GM19328 (cell line): ENCODE results near the gene TYMP.

ENCODE experiments used
- ATAC-seq: cut with Tn5 transposase; IDR thresholded peaks from one replicate; pipeline ENCODE4 v1.9.1; 2021; ENCODE audit warnings: mild to moderate bottlenecking, moderate library complexity; ENCODE audit not compliant: unreplicated experiment

Gene TYMP

DNA sequence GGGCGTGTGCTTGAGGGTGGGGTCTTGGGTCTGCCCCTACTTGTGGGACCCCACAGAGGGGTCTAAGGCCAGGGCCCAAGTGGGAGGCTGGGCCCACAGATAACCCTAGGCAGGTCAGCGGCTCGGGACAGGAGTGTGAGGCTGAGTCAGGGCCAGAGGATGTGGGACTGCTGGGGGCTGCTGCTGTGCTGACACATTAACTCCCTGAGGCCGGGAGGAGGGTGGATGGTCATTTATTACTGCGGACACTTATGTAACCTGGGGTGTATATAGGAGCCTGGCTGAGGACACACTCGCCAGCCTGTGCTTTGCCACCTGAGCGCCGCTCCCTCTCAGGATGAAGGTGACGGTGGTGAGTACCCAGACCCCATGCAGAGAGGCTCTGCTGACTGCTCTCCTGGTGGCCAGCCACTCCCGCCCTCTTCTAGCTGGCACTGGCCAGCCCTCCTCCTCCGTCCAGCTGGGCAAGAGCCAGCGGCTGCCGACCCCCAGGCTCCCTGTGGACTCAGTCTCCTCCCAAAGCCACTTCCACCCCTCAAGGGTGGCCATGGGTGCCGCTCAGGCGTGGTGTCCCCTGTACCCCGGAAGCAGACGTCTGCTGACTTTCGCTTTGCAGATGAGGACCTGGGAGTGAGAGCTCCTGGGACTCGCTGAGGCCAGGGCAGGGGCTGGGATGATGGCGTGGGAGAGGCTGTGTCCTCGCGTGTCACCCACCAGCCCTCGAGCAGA is 43.1 kb downstream of the TYMP start, which contains the start of gene MIOX:
Gene MIOX, plus strand, starts transcription at position 299 of the 729 bp plus-strand sequence. Its CDS starts 39 bp downstream, at position 338.
- no peak for ATAC-seq

GRCh38 chr22:50485221-50486131 is 44.3 kb downstream of the TYMP start:
- ATAC-seq, result no peak

DNA sequence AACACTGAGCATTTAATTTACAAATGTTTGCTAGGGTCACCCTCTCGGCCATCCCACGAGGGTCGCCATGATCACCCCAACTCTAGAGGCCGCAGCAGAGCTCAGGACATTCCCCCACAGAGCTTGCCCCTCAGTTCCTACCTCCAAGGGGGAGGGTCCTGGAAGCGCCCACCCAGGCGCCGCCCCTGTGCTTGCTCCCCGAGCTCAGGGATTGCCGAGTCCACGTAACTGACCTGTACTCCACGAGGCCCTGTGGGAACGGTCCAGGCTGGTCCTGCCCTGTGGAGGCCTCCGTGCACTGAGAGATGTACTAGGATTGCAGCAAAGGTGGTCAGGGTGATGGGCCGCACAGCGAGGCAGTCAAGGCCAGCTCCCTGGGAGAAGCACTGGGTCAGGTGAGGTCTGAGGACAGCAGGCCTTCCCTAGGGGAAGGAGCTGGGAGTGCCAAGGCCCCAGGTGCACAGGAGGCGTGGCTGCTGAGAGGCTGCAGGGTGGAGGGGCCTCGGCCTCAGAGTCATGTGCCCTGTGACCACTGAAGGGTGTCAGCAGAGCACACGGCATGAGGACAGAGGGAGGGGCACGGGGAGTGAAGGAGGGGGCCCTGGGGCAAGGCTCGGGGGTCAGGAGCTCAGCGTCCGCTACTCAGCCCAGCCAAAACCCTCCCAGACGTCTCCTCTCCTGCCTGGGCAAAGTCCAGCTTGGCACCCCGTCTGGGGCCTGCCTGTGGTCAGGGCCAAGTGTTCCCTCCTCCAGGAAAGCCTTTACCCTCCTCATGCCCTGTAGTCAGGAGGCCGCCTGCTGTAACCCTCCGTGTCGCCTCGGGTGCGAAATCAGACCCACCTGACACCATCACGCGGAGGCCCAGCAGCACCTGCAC is 45.6 kb downstream of the TYMP start:
- no peak for ATAC-seq

DNA sequence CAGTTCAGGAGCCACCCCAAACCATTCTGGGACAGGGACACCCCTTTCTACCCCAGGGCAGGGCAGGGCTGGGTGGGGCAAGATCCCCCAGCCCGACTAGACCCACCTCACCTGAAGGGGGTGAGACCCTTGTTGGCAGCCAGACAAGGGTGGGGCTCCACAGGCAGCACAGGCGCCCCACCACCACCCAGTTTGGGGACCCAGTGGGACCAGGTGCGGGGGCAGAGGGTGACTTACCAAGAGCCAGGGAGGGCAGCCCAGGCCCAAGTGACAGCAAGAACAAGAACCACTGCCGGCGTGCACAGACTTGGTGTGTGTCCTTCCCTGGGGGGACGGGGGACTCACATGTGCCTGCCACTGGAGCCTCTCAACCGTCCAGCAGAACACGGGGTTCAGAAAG is 46.3 kb downstream of the TYMP start:
- ATAC-seq, result no peak

GRCh38 chr22:50483106-50483505 is 46.7 kb downstream of the TYMP start:
- no peak for ATAC-seq

- ATAC-seq, result no peak
These were observed 47.4 kb downstream of the TYMP start for GRCh38 chr22:50482107-50483074.

DNA sequence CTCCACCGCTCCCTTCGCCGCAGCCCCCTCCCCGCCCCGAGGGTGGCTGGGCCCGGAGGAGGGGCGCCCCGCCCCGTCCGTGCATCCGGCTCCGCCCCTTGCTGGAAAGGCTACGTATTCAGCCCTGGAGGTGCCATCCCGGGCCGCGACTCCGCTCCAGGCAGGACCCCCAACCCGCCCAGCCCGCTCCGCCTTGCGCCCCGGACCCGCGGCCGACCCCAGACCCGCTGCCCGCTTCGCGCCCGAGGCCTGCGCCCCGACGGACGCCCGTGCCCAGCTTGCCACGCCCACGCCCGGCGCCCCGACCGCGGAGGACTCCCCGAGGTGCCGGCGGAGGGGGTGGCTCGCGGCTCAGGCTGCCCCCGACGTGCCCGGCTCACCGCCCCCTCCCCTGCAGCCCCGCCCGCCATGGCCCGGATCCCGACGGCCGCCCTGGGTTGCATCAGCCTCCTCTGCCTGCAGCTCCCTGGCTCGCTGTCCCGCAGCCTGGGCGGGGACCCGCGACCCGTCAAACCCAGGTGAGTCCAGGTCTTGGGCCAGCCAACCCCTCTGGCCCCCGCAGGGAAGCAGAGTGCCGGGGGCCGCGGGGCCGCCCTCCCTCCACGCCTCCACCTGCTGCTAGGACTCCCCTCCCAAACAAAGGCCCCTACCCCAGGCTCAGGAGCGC is 48.2 kb downstream of the TYMP start, which contains the start of gene ADM2:
Gene ADM2, plus strand, starts transcription at position 104 of the 667 bp plus-strand sequence. Its CDS starts 305 bp downstream, at position 409.
- no peak for ATAC-seq

GRCh38 chr22:50481045-50481439 is 48.8 kb downstream of the TYMP start:
- ATAC-seq, result no peak

- no peak for ATAC-seq
These were observed 50.1 kb downstream of the TYMP start for GRCh38 chr22:50479721-50480120.

- no peak for ATAC-seq
These were observed 51.9 kb downstream of the TYMP start for GRCh38 chr22:50477923-50478322.

DNA sequence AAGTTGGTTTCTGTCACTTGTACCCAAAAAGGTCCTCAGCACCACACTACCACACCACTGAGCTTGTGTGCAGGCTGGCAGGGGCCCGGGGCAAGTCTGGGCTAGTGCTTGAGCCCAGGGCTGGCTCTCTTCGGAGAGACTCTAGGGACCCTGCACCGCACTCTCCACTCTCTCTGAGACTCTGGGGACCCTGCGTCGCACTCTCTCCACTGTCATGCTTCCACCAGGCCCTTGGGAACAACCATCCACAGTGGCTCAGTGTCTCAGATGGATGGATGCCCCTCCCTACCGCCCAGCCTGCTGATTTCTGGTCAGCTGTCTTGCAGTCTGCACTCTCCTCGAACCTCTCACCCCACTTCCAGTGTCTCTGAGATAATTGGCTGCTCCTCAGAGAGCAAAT is 52.9 kb downstream of the TYMP start:
- no peak for ATAC-seq
